IMR-90 (cell line): ENCODE results near the gene PSMG3. TPM values are rescaled to one million over a fixed set of nuclear protein-coding genes. Genes with fewer than 3 reads are reported as not detected.

ENCODE experiments used
- ATAC-seq: fragments of 200-7000 bp; cut with Tn5 transposase; 2 replicates; pipeline ENCODE4 v1.9.1; 2020; ENCODE audit warnings: low read depth, mild to moderate bottlenecking, moderate library complexity
- BruUV-seq: library from RNA; stranded (reverse); fragments of 400-500 nt; replicated peaks from 2 replicates; lab custom pipeline; 2021; lab: Mats Ljungman, UMichigan
- CTCF ChIA-PET: fragments of 300-600 bp; formaldehyde crosslinking; extraction: SDS; loops from one replicate; lab custom pipeline; 2021; ENCODE audit warnings: antibody characterized with exemption; lab: Yijun Ruan, JAX
- POLR2A ChIA-PET: fragments of 300-600 bp; sonication (Branson Sonifier 250); formaldehyde crosslinking; loops from one replicate; lab custom pipeline; 2022; ENCODE audit warnings: antibody characterized with exemption; ENCODE audit not compliant: unreplicated experiment; lab: Charles Lee
- DNase-seq: peaks from one replicate; pipeline ENCODE4 v3.0.0; 2013
- H2AFZ ChIP-seq: replicated peaks from 2 replicates; pipeline ENCODE3; 2013; ENCODE audit warnings: low read length, mild to moderate bottlenecking; ENCODE audit not compliant: poor library complexity
- H2AK5ac ChIP-seq: 2 replicates; pipeline ENCODE4 v1.6.1; 2013; ENCODE audit warnings: low read depth, low read length, inconsistent platforms
- H2AK9ac ChIP-seq: replicated peaks from 2 replicates; pipeline ENCODE3; 2013; ENCODE audit warnings: mild to moderate bottlenecking, low read depth, low read length, moderate library complexity; ENCODE audit not compliant: poor library complexity
- H2BK120ac ChIP-seq: 2 replicates; pipeline ENCODE4 v1.6.1; 2013; ENCODE audit warnings: low read depth, low read length, inconsistent platforms
- H2BK15ac ChIP-seq: 3 replicates; pipeline ENCODE4 v1.6.1; 2013; ENCODE audit warnings: low read depth, low read length, inconsistent platforms
- H2BK20ac ChIP-seq: 2 replicates; pipeline ENCODE4 v1.6.1; 2013; ENCODE audit warnings: low read depth, mild to moderate bottlenecking, inconsistent platforms, low read length, moderate library complexity
- H2BK5ac ChIP-seq: 2 replicates; pipeline ENCODE4 v1.6.1; 2013; ENCODE audit warnings: mild to moderate bottlenecking, low read depth, low read length, inconsistent platforms; ENCODE audit not compliant: poor library complexity, severe bottlenecking
- H3K14ac ChIP-seq: replicated peaks from 2 replicates; pipeline ENCODE4 v1.6.1; 2013; ENCODE audit warnings: low read depth, low read length, inconsistent platforms
- H3K18ac ChIP-seq: 2 replicates; pipeline ENCODE4 v1.6.1; 2013; ENCODE audit warnings: low read depth, low read length, control low read depth
- H3K23ac ChIP-seq: 2 replicates; pipeline ENCODE4 v1.6.1; 2013; ENCODE audit warnings: low read depth, low read length, inconsistent platforms
- H3K27ac ChIP-seq: 2 replicates; pipeline ENCODE4 v1.5.1; 2013; ENCODE audit warnings: mild to moderate bottlenecking, control low read depth, low read length; ENCODE audit not compliant: insufficient read depth
- H3K27me3 ChIP-seq: 2 replicates; pipeline ENCODE4 v1.6.1; 2013; ENCODE audit warnings: low read length; ENCODE audit not compliant: control insufficient read depth, insufficient read depth
- H3K36me3 ChIP-seq: 2 replicates; pipeline ENCODE4 v1.6.1; 2013; ENCODE audit warnings: low read length, mixed read lengths; ENCODE audit not compliant: control insufficient read depth, insufficient read depth
- H3K4ac ChIP-seq: 2 replicates; pipeline ENCODE4 v1.6.1; 2013; ENCODE audit warnings: low read depth, low read length, inconsistent platforms
- H3K4me1 ChIP-seq: 2 replicates; pipeline ENCODE4 v1.6.1; 2013; ENCODE audit warnings: low read length, mixed read lengths; ENCODE audit not compliant: control insufficient read depth, insufficient read depth
- H3K4me2 ChIP-seq: 2 replicates; pipeline ENCODE4 v1.6.1; 2013; ENCODE audit warnings: low read depth, mild to moderate bottlenecking, control low read depth, low read length, moderate library complexity
- H3K4me3 ChIP-seq: 2 replicates; pipeline ENCODE4 v1.5.1; 2013; ENCODE audit warnings: low read depth, mild to moderate bottlenecking, control low read depth, low read length, moderate library complexity; ENCODE audit not compliant: insufficient read depth
- H3K56ac ChIP-seq: 2 replicates; pipeline ENCODE4 v1.6.1; 2013; ENCODE audit warnings: low read length, inconsistent platforms; ENCODE audit not compliant: insufficient read depth; ENCODE audit errors: extremely low read depth
- H3K79me1 ChIP-seq, 2 experiments: 2 replicates each; pipeline ENCODE4 v1.6.1; 2013; ENCODE audit warnings: low read length in 2 of 2, inconsistent platforms in 1 of 2, low read depth in 1 of 2
- H3K9ac ChIP-seq: 2 replicates; pipeline ENCODE4 v1.6.1; 2013; ENCODE audit warnings: low read depth, low read length, control low read depth
- H3K9me1 ChIP-seq: 2 replicates; pipeline ENCODE4 v1.6.1; 2013; ENCODE audit warnings: low read length, inconsistent platforms; ENCODE audit not compliant: insufficient read depth
- H3K9me3 ChIP-seq: 2 replicates; pipeline ENCODE4 v1.6.1; 2013; ENCODE audit warnings: low read length; ENCODE audit not compliant: control insufficient read depth, insufficient read depth
- H4K20me1 ChIP-seq: 2 replicates; pipeline ENCODE4 v1.6.1; 2013; ENCODE audit warnings: low read length, inconsistent platforms; ENCODE audit not compliant: insufficient read depth
- H4K5ac ChIP-seq: 2 replicates; pipeline ENCODE4 v1.6.1; 2013; ENCODE audit warnings: mild to moderate bottlenecking, low read depth, low read length, control low read depth
- H4K8ac ChIP-seq, 2 experiments: 2 replicates each; pipeline ENCODE4 v1.6.1; 2013; ENCODE audit warnings: low read depth in 2 of 2, low read length in 2 of 2, control low read depth in 1 of 2, inconsistent platforms in 1 of 2
- H4K91ac ChIP-seq: 2 replicates; pipeline ENCODE4 v1.6.1; 2013; ENCODE audit warnings: low read depth, low read length, inconsistent platforms; ENCODE audit not compliant: insufficient read depth
- BHLHE40 ChIP-seq: fragments of 150-350 bp; IDR thresholded peaks from 2 replicates; pipeline ENCODE4 v1.6.1; 2016; ENCODE audit warnings: mild to moderate bottlenecking, low read depth, low read length
- CEBPB ChIP-seq: IDR thresholded peaks from 2 replicates; pipeline ENCODE4 v1.6.1; 2012; ENCODE audit warnings: low read depth, low read length, improper control_type of control experiment
- CTCF ChIP-seq: conservative IDR thresholded peaks from 2 replicates; pipeline ENCODE4 v1.5.1; 2012; ENCODE audit warnings: mild to moderate bottlenecking, low read depth, low read length, improper control_type of control experiment
- POLR2A ChIP-seq: IDR thresholded peaks from 2 replicates; pipeline ENCODE4 v1.6.1; 2012; ENCODE audit warnings: mild to moderate bottlenecking, low read depth, low read length
- RAD21 ChIP-seq: IDR thresholded peaks from 2 replicates; pipeline ENCODE4 v1.6.1; 2012; ENCODE audit warnings: low read length, improper control_type of control experiment
- RCOR1 ChIP-seq: IDR thresholded peaks from 2 replicates; pipeline ENCODE4 v1.6.1; 2012; ENCODE audit warnings: mild to moderate bottlenecking, low read length, improper control_type of control experiment; ENCODE audit not compliant: insufficient replicate concordance
- SMC3 ChIP-seq: fragments of 150-350 bp; IDR thresholded peaks from 2 replicates; pipeline ENCODE4 v1.6.1; 2016; ENCODE audit warnings: low read depth, mild to moderate bottlenecking, antibody characterized with exemption, low read length, moderate library complexity
- WGBS, 2 experiments: methylation state at CpG; one replicate each; pipeline versions ENCODE4 v1.1.5 to v1.1.7; 2013; ENCODE audit warnings: missing lambda C conversion rate in 2 of 2; ENCODE audit not compliant: insufficient read length in 1 of 2; ENCODE audit errors: extremely low coverage in 2 of 2; 5-methylcytosine and 5-hydroxymethylcytosine counted together
- dilution Hi-C: fragments of 300-500 bp; cut with HindIII; formaldehyde crosslinking; loops from one replicate; pipeline ENCODE4 v1.14.3; 2018; ENCODE audit warnings: low sequenced_read_pairs; ENCODE audit not compliant: unreplicated experiment
- in situ Hi-C: fragments of 300-500 bp; cut with MboI; formaldehyde crosslinking; loops from 3 replicates; pipeline ENCODE4 v1.14.3; 2019; ENCODE audit warnings: low sequenced_read_pairs, inconsistent platforms, mixed read lengths
- intact Hi-C: fragments of 100-400 bp; cut with micrococcal nuclease; formaldehyde crosslinking; loops from 2 replicates; pipeline ENCODE4 v1.10.0; 2022
- polyA plus RNA-seq, 3 experiments: library from polyadenylated mRNA; depleted of rRNA; stranded (reverse); fragments of >200 nt; gene quantifications; 2 replicates each; pipeline ENCODE4 v1.2.3, GENCODE V29; 2012; ENCODE audit warnings: low replicate concordance in 1 of 3
- total RNA-seq: library from RNA; depleted of rRNA; stranded (reverse); fragments of >200 nt; gene quantifications from 2 replicates; pipeline ENCODE4 v1.2.3, GENCODE V29; 2012
- TF ChIP-seq, protein P1 (sequence below): fragments of 150-350 bp; IDR thresholded peaks from 2 replicates; pipeline ENCODE4 v1.6.1; 2016; ENCODE audit warnings: low read depth, mild to moderate bottlenecking, low read length, moderate library complexity, borderline replicate concordance
- TF ChIP-seq, protein P2 (sequence below): fragments of 150-350 bp; IDR thresholded peaks from 2 replicates; pipeline ENCODE4 v1.6.1; 2017; ENCODE audit warnings: mild to moderate bottlenecking, antibody characterized with exemption, low read length, low read depth

The PSMG3 gene
- total and polyA plus RNA-seq, 2 of the 4 experiments (the other 2 are of a cell fraction): 37.3 to 54.1 TPM

GRCh38 chr7:1601956-1602355 lies 32.1 kb upstream of the PSMG3 start:
- intact Hi-C loops (no loop called here), dilution Hi-C loops (no loop called here), in situ Hi-C loops (loop anchor here (10.0 kb wide), 1 partner anchor 723 kb away; no protein-coding TSS in a partner anchor)
- no peaks in the 10 kb centered on the region for H3K9me1 ChIP-seq
- H3K27me3 ChIP-seq: peaks cover 53% of the 10 kb centered on the region
- no peak overlapping the region for H2BK20ac ChIP-seq
- H3K56ac ChIP-seq: no peak overlapping the region
- no peaks in the 10 kb centered on the region for H3K9me3 ChIP-seq
- no peak overlapping the region for H2AK9ac ChIP-seq
- POLR2A ChIA-PET: no interaction called here
- no peak overlapping the region for H3K23ac ChIP-seq
- H3K4me2 ChIP-seq: no peak overlapping the region
- H3K9ac ChIP-seq: no peak overlapping the region
- no peaks in the 10 kb centered on the region for H3K36me3 ChIP-seq
- H3K4me3 ChIP-seq: no peak overlapping the region
- no peaks in the 10 kb centered on the region for H3K79me1 ChIP-seq
- no peak overlapping the region for H2AFZ ChIP-seq
- no peak overlapping the region for H4K8ac ChIP-seq
- H4K20me1 ChIP-seq: no peaks in the 10 kb centered on the region
- H2BK5ac ChIP-seq: no peak overlapping the region
- no peak overlapping the region for H4K91ac ChIP-seq
- H3K14ac ChIP-seq: no peak overlapping the region
- no TSS peak for BruUV-seq
- no peak overlapping the region for H2AK5ac ChIP-seq
- no peaks in the 10 kb centered on the region for H3K4me1 ChIP-seq
- no peak overlapping the region for H2BK120ac ChIP-seq
- no peak overlapping the region for H3K4ac ChIP-seq
- no peak for DNase-seq
- no peak overlapping the region for H3K18ac ChIP-seq
- no peak for TF ChIP-seq CTCF
- TF ChIP-seq RCOR1: no peak
- TF ChIP-seq CEBPB: no peak
- TF ChIP-seq RAD21: no peak
- TF ChIP-seq SMC3: no peak
- TF ChIP-seq, protein P1, sequence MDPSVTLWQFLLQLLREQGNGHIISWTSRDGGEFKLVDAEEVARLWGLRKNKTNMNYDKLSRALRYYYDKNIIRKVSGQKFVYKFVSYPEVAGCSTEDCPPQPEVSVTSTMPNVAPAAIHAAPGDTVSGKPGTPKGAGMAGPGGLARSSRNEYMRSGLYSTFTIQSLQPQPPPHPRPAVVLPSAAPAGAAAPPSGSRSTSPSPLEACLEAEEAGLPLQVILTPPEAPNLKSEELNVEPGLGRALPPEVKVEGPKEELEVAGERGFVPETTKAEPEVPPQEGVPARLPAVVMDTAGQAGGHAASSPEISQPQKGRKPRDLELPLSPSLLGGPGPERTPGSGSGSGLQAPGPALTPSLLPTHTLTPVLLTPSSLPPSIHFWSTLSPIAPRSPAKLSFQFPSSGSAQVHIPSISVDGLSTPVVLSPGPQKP: no peak
- TF ChIP-seq POLR2A: no peak
- no peak for TF ChIP-seq BHLHE40
- TF ChIP-seq, protein P2, sequence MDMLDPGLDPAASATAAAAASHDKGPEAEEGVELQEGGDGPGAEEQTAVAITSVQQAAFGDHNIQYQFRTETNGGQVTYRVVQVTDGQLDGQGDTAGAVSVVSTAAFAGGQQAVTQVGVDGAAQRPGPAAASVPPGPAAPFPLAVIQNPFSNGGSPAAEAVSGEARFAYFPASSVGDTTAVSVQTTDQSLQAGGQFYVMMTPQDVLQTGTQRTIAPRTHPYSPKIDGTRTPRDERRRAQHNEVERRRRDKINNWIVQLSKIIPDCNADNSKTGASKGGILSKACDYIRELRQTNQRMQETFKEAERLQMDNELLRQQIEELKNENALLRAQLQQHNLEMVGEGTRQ: no peak
- H2BK15ac ChIP-seq: no peak overlapping the region
- 70% methylated on average over 9 of the region's 24 CpGs; no CpG with 5 or more reads in 1 of the 2 experiments for WGBS, 2 experiments
- H3K27ac ChIP-seq: no peak overlapping the region
- no peak for ATAC-seq
- CTCF ChIA-PET: no interaction called here
- H4K5ac ChIP-seq: no peak overlapping the region
